ENCODE measurements around the gene SUPT3H.

The SUPT3H gene

DNA sequence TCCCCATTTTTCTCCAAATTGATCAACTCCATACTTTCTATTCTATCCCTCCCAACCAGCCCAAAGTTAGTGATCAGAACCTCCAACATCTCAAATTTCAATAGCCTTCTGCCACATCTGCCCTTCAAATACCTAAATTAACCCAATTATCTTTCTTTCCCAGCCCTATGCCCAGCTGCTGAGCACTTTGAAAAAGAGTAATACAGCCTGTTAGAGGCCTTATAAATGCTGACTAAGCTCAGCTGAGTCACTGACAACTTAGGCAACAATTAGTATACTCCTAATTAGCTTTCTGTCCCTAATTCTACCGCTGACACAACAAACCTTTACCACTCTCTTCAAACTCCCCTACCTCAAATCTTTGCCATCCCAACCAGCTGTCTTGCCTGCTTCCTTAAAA is 26.1 kb downstream of the SUPT3H start:
- no peak overlapping the region for H3K27ac ChIP-seq
- TF ChIP-seq, protein P1, sequence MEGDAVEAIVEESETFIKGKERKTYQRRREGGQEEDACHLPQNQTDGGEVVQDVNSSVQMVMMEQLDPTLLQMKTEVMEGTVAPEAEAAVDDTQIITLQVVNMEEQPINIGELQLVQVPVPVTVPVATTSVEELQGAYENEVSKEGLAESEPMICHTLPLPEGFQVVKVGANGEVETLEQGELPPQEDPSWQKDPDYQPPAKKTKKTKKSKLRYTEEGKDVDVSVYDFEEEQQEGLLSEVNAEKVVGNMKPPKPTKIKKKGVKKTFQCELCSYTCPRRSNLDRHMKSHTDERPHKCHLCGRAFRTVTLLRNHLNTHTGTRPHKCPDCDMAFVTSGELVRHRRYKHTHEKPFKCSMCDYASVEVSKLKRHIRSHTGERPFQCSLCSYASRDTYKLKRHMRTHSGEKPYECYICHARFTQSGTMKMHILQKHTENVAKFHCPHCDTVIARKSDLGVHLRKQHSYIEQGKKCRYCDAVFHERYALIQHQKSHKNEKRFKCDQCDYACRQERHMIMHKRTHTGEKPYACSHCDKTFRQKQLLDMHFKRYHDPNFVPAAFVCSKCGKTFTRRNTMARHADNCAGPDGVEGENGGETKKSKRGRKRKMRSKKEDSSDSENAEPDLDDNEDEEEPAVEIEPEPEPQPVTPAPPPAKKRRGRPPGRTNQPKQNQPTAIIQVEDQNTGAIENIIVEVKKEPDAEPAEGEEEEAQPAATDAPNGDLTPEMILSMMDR (conservative IDR thresholded peaks at IDR 0.05): no peak

DNA sequence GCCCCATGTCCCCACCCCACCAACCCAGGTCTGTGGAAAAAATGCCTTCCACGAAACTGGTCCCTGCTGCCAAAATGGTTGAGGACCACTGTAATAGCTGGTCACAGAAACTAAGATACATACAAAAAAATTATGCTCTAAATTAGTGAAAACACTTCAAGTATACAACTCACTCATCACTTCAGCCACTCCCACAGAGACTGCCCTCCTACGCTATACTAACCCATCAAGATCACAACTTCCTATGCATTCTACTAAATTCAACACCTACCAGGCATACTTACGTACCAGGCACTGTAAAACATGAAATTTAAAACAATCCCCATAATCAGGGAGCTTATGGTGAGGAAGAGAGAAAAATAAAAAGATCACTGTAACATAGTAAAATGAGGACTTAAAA is 26.7 kb downstream of the SUPT3H start:
- TF ChIP-seq, protein P1 (conservative IDR thresholded peaks at IDR 0.05): no peak
- no peak overlapping the region for H3K27ac ChIP-seq

DNA sequence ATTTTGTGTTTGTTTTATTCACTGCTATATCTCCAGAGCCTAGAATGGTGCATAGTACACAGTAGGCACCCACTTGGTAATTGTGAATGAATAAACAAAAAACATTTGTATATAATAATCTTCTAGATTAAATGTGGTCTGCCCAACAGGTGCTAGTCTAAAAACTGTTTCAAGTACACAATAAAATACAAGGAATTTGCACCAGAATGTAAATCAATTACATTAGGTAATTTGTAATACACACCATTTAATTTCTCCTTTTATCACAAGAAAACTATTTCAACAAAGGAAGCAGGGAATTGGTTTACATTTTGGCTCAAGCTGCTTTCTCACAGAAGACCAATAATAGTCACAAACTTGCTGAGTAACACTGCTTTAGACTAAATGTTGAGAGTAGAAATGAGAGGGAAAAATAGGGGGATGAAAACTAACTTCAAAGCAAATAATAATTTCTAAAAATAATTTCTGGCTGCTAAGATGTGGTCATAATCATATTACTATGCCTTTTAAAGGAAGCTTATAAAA is 27.5 kb downstream of the SUPT3H start:
- no peak overlapping the region for H3K27ac ChIP-seq
- TF ChIP-seq, protein P1 (conservative IDR thresholded peaks at IDR 0.05): no peak

DNA sequence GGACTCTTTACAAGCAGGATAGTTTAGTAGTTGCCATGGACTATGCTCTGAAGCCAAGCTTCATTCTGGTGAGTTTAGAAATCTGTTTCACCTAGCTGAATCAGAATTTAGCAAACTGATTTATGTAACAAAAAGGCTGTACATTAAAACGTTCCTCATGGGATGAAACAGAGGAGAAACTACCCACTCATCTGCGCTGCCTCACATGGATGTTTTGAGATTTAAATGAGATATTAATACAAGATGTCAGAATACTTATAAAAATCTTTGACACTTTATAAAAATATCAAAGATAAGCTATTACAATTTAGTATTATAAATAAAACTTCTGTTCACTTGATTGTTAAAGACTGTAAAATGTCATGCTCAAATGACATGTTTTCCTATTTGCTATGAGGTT is 32.8 kb downstream of the SUPT3H start:
- H3K27ac ChIP-seq: no peak overlapping the region
- TF ChIP-seq, protein P1 (conservative IDR thresholded peaks at IDR 0.05): no peak

DNA sequence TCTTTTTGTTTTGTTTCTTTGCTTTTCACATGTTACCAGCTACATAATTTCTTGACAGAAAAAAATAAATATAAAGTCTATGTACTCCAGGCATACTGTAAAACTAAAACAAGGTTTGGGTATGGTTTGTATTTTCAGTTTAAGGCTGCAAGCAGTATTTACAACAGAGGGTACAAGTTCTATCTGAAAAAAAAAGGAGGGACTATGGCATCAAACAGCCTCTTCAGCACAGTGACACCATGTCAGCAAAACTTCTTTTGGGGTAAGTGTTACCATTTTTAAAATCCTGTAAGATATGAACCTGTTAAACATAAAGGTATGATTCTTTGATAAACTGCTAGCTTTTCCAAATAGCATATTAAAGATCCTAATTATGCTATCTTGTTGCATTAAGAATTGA is 49.2 kb downstream of the SUPT3H start:
- TF ChIP-seq, protein P1 (conservative IDR thresholded peaks at IDR 0.05): no peak
- no peak overlapping the region for H3K27ac ChIP-seq

DNA sequence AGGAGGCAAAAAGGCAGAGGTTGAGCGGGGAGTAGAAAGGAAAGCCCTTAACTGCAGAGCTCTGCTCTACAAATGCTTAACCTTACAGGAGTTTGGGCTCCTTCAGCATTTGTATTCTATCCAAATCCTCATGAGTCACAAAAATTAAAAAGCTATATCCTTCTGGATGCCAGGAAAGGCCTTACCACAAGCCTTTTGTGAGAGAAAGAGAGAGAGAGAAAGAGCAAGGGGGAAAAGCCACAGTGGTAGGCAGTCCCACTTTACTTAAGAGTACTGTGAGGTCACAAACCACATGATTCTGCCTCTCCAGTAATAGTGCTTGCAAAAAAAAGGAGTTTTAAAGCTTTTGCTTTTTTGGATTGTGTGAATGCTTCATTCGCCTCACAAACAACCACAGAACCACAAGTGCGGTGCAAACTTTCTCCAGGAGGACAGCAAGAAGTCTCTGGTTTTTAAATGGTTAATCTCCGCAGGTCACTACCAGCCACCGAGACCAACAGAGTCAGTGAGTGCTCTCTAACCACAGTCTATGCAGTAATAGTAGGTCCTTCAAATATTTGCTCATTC is 49.7 kb downstream of the SUPT3H start, which contains the start of gene RUNX2:
TSS of gene RUNX2 (plus strand) at position 375 of the 567 bp plus-strand sequence. CDS start 397 bp downstream, outside the sequence.
- TF ChIP-seq, protein P1 (conservative IDR thresholded peaks at IDR 0.05): no peak
- no peak within 1 kb of the TSS for H3K27ac ChIP-seq

DNA sequence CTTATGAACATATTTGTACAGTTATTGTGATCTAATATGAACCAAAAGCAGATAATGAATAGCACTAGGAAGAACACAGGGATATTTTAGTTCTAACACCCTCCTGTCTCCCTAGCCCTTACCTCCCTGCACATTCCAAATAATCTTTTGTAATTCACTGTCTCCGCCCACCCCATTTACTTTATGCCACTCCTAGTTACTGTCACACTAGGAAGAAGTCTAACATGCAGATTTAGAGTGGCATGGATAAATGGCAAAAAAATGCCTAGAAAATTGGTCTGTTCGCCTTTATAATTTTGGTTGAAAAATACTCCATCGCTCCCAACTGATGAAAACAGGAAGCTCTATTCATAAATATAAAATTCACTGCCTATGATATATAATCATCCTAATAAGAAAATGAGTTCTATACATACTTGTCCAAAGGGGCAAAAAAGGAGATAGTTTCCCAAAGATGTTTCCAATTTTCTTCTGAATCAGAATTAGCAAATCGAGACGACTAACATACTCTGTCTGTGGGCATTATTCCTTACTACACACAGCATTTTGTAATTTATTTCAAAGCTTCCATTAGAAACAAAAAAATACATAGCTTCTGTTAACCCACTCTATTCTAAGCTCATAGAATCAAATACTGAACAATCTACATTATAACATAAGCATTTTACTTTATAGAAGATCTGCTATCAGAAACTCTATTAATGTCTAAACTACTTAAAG is 50.9 kb downstream of the SUPT3H start:
- H3K27ac ChIP-seq: no peak overlapping the region
- TF ChIP-seq, protein P1 (conservative IDR thresholded peaks at IDR 0.05): no peak

Data from VCaP (cell line).